ENCODE data around the gene FBXL13.
"Not testable (repeated sequence)": the region's sequence is repeated elsewhere in the genome, so short reads cannot be mapped to it uniquely, and the experiment has no call there.

Gene FBXL13

DNA sequence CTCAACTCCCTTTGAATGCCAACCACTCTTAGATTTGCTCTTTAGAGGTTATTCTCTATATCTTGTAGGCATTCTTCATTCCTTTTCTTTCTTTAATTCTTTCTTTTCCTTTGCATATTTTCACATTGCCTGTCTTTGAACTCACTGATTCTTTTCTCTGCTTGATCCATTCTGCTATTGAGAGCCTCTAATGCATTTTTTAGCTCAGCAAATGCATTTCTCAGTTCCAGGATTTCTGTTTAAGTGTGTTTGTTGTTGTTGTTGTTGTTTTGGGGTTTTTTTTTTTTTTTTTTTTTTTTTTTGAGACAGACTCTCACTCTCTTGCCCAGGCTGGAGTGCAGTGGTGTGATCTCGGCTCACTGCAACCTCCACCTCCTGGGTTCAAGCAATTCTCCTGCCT, 71.6 kb downstream of the FBXL13 start:
- no peak for DNase-seq (ENCODE audit: low read depth)
- H3K4me3 ChIP-seq (ENCODE audit: control insufficient read depth, low read depth, low read length): no peak overlapping the region
- TF ChIP-seq, protein P1, sequence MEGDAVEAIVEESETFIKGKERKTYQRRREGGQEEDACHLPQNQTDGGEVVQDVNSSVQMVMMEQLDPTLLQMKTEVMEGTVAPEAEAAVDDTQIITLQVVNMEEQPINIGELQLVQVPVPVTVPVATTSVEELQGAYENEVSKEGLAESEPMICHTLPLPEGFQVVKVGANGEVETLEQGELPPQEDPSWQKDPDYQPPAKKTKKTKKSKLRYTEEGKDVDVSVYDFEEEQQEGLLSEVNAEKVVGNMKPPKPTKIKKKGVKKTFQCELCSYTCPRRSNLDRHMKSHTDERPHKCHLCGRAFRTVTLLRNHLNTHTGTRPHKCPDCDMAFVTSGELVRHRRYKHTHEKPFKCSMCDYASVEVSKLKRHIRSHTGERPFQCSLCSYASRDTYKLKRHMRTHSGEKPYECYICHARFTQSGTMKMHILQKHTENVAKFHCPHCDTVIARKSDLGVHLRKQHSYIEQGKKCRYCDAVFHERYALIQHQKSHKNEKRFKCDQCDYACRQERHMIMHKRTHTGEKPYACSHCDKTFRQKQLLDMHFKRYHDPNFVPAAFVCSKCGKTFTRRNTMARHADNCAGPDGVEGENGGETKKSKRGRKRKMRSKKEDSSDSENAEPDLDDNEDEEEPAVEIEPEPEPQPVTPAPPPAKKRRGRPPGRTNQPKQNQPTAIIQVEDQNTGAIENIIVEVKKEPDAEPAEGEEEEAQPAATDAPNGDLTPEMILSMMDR (conservative IDR thresholded peaks at IDR 0.05; ENCODE audit: control insufficient read depth, insufficient read depth, low read depth, low read length): no peak

DNA sequence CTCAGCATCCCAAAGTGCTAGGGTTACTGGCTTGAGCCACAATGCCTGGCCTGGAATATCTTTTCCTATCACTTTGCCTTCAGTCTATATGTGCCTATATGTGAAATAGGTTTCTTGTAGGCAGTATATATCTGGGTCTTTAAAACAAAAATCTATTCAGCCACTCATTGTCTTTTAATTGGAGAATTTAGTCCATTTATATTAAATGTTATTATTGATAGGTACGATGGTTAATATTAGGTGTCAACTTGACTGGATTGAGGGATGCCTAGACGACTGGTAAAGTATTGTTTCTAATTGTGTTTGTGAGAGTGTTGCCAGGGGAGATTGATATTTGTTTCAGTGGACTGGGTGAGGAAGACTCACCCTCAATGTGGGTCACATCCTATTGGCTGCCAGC, 73.4 kb downstream of the FBXL13 start:
- DNase-seq (ENCODE audit: low read depth): no peak
- H3K4me3 ChIP-seq (ENCODE audit: control insufficient read depth, low read depth, low read length): no peak overlapping the region
- TF ChIP-seq, protein P1 (conservative IDR thresholded peaks at IDR 0.05; ENCODE audit: control insufficient read depth, insufficient read depth, low read depth, low read length): no peak

DNA sequence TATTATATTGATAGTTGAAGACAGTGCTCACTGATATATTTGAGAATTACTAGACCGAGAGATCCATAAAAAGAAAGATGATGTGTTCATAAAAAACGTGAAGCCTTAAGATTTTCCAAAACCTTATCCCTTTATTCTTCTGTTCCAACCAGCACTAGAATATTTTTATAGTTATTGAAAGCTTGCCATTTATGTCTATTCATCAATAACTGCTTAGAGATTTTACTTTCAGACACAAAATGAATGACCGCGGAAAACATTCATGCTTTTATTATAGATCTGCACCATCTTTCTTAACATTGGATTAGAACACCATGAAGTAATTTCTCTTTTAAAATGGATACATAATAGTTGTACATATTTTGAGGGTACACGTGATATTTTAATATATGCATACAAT, 77.6 kb downstream of the FBXL13 start:
- DNase-seq (ENCODE audit: low read depth): no peak
- no peak overlapping the region for H3K4me3 ChIP-seq (ENCODE audit: control insufficient read depth, low read depth, low read length)
- TF ChIP-seq, protein P1 (conservative IDR thresholded peaks at IDR 0.05; ENCODE audit: control insufficient read depth, insufficient read depth, low read depth, low read length): no peak

DNA sequence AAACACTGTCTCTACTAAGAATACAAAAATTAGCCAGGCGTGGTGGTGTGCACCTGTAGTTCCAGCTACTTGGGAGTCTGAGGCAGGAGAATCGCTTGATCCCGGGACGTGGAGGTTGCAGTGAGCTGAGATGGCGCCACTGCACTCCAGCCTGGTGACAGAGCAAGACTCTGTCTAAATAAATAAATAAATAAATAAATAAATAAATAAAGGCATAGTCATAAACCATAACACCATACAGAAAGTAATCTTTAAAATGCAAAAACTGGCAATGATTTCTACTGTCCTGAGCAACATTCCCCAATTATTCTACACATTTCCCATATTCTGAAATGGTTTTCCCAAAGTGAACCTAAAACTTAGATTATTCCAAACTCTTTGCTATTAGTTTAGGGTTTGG, 79.0 kb downstream of the FBXL13 start:
- DNase-seq (ENCODE audit: low read depth); H3K4me3 ChIP-seq (ENCODE audit: control insufficient read depth, low read depth, low read length): not testable (repeated sequence)

DNA sequence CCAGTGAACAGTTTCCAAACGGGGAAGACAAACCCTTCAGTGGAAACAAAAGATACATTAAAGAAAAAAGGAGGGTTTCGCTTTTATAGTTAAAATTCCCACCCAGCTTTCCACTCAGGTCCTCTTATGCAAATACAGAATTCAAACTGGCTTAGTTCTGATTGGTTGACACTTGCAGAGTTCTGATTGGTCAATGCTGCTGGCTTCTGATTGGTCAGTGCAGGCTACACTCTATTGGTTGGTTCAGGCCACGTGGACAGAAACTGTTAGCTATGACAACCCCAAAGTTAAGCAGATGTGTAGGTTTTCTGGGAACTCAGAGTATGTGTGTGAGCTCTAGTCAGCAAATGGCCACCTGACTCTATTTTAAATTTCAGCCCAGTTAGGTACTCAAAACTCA, 80.0 kb downstream of the FBXL13 start:
- DNase-seq (ENCODE audit: low read depth): no peak
- TF ChIP-seq, protein P1 (conservative IDR thresholded peaks at IDR 0.05; ENCODE audit: control insufficient read depth, insufficient read depth, low read depth, low read length): no peak
- H3K4me3 ChIP-seq (ENCODE audit: control insufficient read depth, low read depth, low read length): no peak overlapping the region

DNA sequence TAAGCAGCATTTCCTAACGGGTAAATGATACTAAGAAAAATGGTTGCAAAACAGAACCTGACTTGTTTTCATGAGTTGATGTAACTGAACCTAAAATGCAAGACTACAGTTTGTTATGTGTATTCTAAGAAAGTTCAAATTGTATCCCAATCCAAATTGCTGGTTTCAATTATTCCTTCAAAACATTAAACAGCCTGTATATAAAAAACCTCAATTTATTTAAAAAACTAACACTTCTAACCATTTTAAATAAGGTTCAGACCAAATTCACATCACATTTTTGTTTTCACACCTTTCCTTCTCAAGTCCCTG, 80.9 kb downstream of the FBXL13 start:
- no peak overlapping the region for H3K4me3 ChIP-seq (ENCODE audit: control insufficient read depth, low read depth, low read length)
- TF ChIP-seq, protein P1 (conservative IDR thresholded peaks at IDR 0.05; ENCODE audit: control insufficient read depth, insufficient read depth, low read depth, low read length): no peak
- DNase-seq (ENCODE audit: low read depth): no peak

DNA sequence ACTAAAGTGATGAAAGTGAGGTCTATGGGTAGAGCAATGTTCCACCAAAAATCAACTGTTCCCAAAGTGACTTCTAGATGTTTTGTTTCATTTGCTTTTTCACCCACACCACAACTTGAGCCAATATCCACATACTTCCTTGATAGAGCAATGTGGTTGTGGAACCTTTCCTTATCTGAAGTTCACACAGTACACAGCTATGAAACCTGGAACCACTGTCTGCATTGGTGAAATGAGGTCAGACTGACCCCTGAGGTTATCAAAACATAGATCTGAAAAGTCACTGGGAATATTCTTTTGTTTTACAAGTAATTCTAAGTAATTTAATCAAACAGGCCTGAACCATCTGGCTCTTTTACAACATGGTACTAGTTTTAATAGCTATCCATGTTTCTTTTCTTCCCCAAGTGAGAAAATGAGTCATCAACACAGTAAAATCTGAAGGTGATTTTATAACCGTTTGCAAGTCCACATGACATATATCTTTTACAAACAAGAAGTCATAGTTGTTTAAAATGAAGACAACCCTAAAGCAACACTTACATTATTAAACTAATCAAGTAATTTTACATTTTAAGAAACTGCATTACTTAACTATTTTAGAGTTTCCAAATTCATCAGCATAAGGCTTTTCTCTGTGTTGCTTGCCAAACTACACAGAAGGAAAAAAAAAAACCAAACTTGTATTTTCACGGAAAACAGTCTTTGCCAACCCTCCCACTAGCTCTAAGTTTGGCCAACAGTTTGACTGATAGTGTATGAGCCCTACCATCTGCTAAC, 81.5 kb downstream of the FBXL13 start:
- TF ChIP-seq, protein P1 (conservative IDR thresholded peaks at IDR 0.05; ENCODE audit: control insufficient read depth, insufficient read depth, low read depth, low read length): no peak
- H3K4me3 ChIP-seq (ENCODE audit: control insufficient read depth, low read depth, low read length): no peak overlapping the region
- DNase-seq (ENCODE audit: low read depth): peak; percentile 82

All from fibroblast of mammary gland (primary cell).